Thoracic aorta (tissue), 2 donors: ENCODE results near the gene C17orf107. TPM values are rescaled to one million over a fixed set of nuclear protein-coding genes. Genes with fewer than 3 reads are reported as not detected.
"Not testable (repeated sequence)": the region's sequence is repeated elsewhere in the genome, so short reads cannot be mapped to it uniquely, and the experiment has no call there.

Experiments used
- ATAC-seq: fragments of 150-250 bp; one replicate; pipeline ENCODE4 v1.8.0; 2017; ENCODE audit warnings: low read depth; ENCODE audit not compliant: insufficient number of reproducible peaks, low FRiP score
- DNase-seq: peaks from one replicate; pipeline ENCODE4 v3.0.0-alpha.2; 2020; ENCODE audit warnings: low spot score
- H3K27ac ChIP-seq, 2 donors: fragments of 200-600 bp; sonication (generic); 1 replicate in 1 of 2; 2 replicates in 1 of 2; pipeline ENCODE4 v1.5.1; 2016; ENCODE audit warnings: mild to moderate bottlenecking in 2 of 2, moderate library complexity in 2 of 2
- H3K27me3 ChIP-seq: fragments of 200-600 bp; sonication (generic); replicated peaks from 2 replicates; pipeline ENCODE4 v1.6.0; 2016; ENCODE audit warnings: mild to moderate bottlenecking; ENCODE audit not compliant: insufficient read depth
- H3K36me3 ChIP-seq: fragments of 200-600 bp; sonication (generic); one replicate; pipeline ENCODE4 v1.5.1; 2016
- H3K4me1 ChIP-seq, 2 donors: fragments of 200-600 bp; sonication (generic); 1 replicate in 1 of 2; 2 replicates in 1 of 2; pipeline versions ENCODE4 v1.5.1 to v1.6.0; 2016; ENCODE audit warnings: low read depth in 2 of 2, mild to moderate bottlenecking in 1 of 2; ENCODE audit not compliant: control insufficient read depth in 1 of 2
- H3K4me3 ChIP-seq: fragments of 200-600 bp; sonication (generic); 2 replicates; pipeline ENCODE4 v1.5.1; 2016; ENCODE audit warnings: mild to moderate bottlenecking
- H3K9me3 ChIP-seq: fragments of 200-600 bp; sonication (generic); 2 replicates; pipeline ENCODE4 v1.5.1; 2016
- CTCF ChIP-seq: fragments of 200-600 bp; sonication (generic); IDR thresholded peaks from one replicate; pipeline ENCODE4 v1.5.1; 2019; ENCODE audit warnings: antibody characterized with exemption
- total RNA-seq, 2 donors: library from RNA; depleted of rRNA; stranded (reverse); fragments of >200 nt; gene quantifications; one replicate each; pipeline versions ENCODE4 v1.1.0 to v1.2.3, GENCODE V29; 2016

Gene C17orf107
- total RNA-seq, 2 donors from 2014 or later = 1.9 to 5.6 TPM

- Histone ChIP-seq H3K4me1 (peaks cover 6 to 9% of the 10 kb centered on the region in 2 donors), H3K27ac (no peak overlapping the region), H3K27me3 (no peaks in the 10 kb centered on the region), H3K4me3 (no peak overlapping the region), H3K36me3 (no peaks in the 10 kb centered on the region), H3K9me3 (no peaks in the 10 kb centered on the region)
- no peak for TF ChIP-seq CTCF
- DNase-seq (no peak), ATAC-seq (no peak)
These were observed 46.1 kb upstream of the C17orf107 start for GRCh38 chr17:4853208-4853671.

GRCh38 chr17:4854111-4854681, 45.1 kb upstream of the C17orf107 start:
- DNase-seq = no peak
- no peak for ATAC-seq
- peaks cover 15 to 18% of the 10 kb centered on the region in 2 donors for H3K4me1 ChIP-seq
- no peaks in the 10 kb centered on the region for H3K27me3 ChIP-seq
- no peaks in the 10 kb centered on the region for H3K36me3 ChIP-seq
- no peak overlapping the region for H3K27ac ChIP-seq
- TF ChIP-seq CTCF = no peak
- no peak overlapping the region for H3K4me3 ChIP-seq
- H3K9me3 ChIP-seq = no peaks in the 10 kb centered on the region

- Histone ChIP-seq H3K4me1 (peaks cover 15 to 19% of the 10 kb centered on the region in 2 donors), H3K9me3 (no peaks in the 10 kb centered on the region), H3K27ac (no peak overlapping the region), H3K36me3 (no peaks in the 10 kb centered on the region), H3K4me3 (no peak overlapping the region), H3K27me3 (no peaks in the 10 kb centered on the region)
- no peak for ATAC-seq
- no peak for TF ChIP-seq CTCF
- no peak for DNase-seq
These were observed 42.9 kb upstream of the C17orf107 start for GRCh38 chr17:4856271-4856936.

GRCh38 chr17:4856937-4857314, 42.4 kb upstream of the C17orf107 start:
- DNase-seq = no peak
- no peak for TF ChIP-seq CTCF
- H3K4me1 ChIP-seq = peaks cover 15 to 19% of the 10 kb centered on the region in 2 donors
- no peaks in the 10 kb centered on the region for H3K9me3 ChIP-seq
- H3K36me3 ChIP-seq = no peaks in the 10 kb centered on the region
- no peak for ATAC-seq
- H3K4me3 ChIP-seq = no peak overlapping the region
- no peaks in the 10 kb centered on the region for H3K27me3 ChIP-seq
- H3K27ac ChIP-seq = no peak overlapping the region

- not testable (repeated sequence) for DNase-seq, H3K4me3 ChIP-seq, H3K27ac ChIP-seq, ATAC-seq, H3K27me3 ChIP-seq, H3K36me3 ChIP-seq, H3K9me3 ChIP-seq
- peaks cover 15 to 19% of the 10 kb centered on the region in 2 donors for H3K4me1 ChIP-seq
These were observed 42.0 kb upstream of the C17orf107 start for GRCh38 chr17:4857347-4857746.
